ENCODE data around the gene ABL1.
A peak's percentile ranks its signal among the peaks of the same experiment; 100 is the strongest.
"Not testable (repeated sequence)": the region's sequence is repeated elsewhere in the genome, so short reads cannot be mapped to it uniquely, and the experiment has no call there.

Gene ABL1

GRCh38 chr9:130834371-130835336, at the start of gene ABL1:
ABL1 (plus strand) TSS chr9:130835254; CDS start chr9:130835447, 193 bp downstream.
- H3K4me1 Mint-ChIP-seq = peaks cover 46% of the 10 kb centered on the region
- DNase-seq (peak; percentile 67 to 89), ATAC-seq (peak; percentile 96)
- peak within 1 kb of the TSS; percentile 98 for H3K27ac Mint-ChIP-seq
- H3K9me3 Mint-ChIP-seq = no peaks in the 10 kb centered on the region
- H3K4me3 Mint-ChIP-seq = peak within 1 kb of the TSS; percentile 95
- no peaks in the 10 kb centered on the region for H3K27me3 Mint-ChIP-seq

- H3K4me1 Mint-ChIP-seq = no peaks in the 10 kb centered on the region
- H3K27me3 Mint-ChIP-seq = no peaks in the 10 kb centered on the region
- H3K4me3 Mint-ChIP-seq = no peak overlapping the region
- ATAC-seq = no peak
- H3K9me3 Mint-ChIP-seq = peaks cover 13 to 18% of the 10 kb centered on the region in 2 donors
- no peak overlapping the region for H3K27ac Mint-ChIP-seq
- no peak for DNase-seq
Measured at GRCh38 chr9:130785940-130786508, 49.0 kb upstream of the ABL1 start.

GRCh38 chr9:130786526-130786925, 48.5 kb upstream of the ABL1 start:
- no peak overlapping the region for H3K4me3 Mint-ChIP-seq
- no peak overlapping the region for H3K27ac Mint-ChIP-seq
- H3K9me3 Mint-ChIP-seq = peaks cover 13 to 18% of the 10 kb centered on the region in 2 donors
- no peak for ATAC-seq
- H3K4me1 Mint-ChIP-seq = peaks cover 3% of the 10 kb centered on the region
- no peak for DNase-seq
- H3K27me3 Mint-ChIP-seq = no peaks in the 10 kb centered on the region

GRCh38 chr9:130789747-130790672, 45.0 kb upstream of the ABL1 start:
- Mint-ChIP-seq H3K9me3 (peaks cover 13 to 18% of the 10 kb centered on the region in 2 donors), H3K27ac (no peak overlapping the region), H3K4me3 (no peak overlapping the region), H3K4me1 (peaks cover 6% of the 10 kb centered on the region), H3K27me3 (no peaks in the 10 kb centered on the region)
- ATAC-seq (no peak), DNase-seq (no peak)

- ATAC-seq = no peak
Measured at GRCh38 chr9:130791303-130791894, 43.7 kb upstream of the ABL1 start.

GRCh38 chr9:130793589-130793988, 41.5 kb upstream of the ABL1 start:
- no peak overlapping the region for H3K27ac Mint-ChIP-seq
- peaks cover 6% of the 10 kb centered on the region for H3K4me1 Mint-ChIP-seq
- no peaks in the 10 kb centered on the region for H3K27me3 Mint-ChIP-seq
- H3K9me3 Mint-ChIP-seq = peaks cover 13 to 16% of the 10 kb centered on the region in 2 donors
- no peak overlapping the region for H3K4me3 Mint-ChIP-seq
- ATAC-seq (no peak), DNase-seq (no peak)

More at GRCh38 chr9:130791303-130791894, 43.7 kb upstream of the ABL1 start:
- DNase-seq = no peak
- Mint-ChIP-seq H3K4me1 (peaks cover 6% of the 10 kb centered on the region), H3K27ac (no peak overlapping the region), H3K9me3 (peaks cover 13 to 18% of the 10 kb centered on the region in 2 donors), H3K4me3 (no peak overlapping the region), H3K27me3 (no peaks in the 10 kb centered on the region)

- not testable (repeated sequence) for H3K27ac Mint-ChIP-seq, ATAC-seq, DNase-seq, H3K4me1 Mint-ChIP-seq, H3K27me3 Mint-ChIP-seq, H3K4me3 Mint-ChIP-seq
- H3K9me3 Mint-ChIP-seq = peaks cover 10 to 12% of the 10 kb centered on the region in 2 donors
Measured at GRCh38 chr9:130794021-130794420, 41.0 kb upstream of the ABL1 start.

GRCh38 chr9:130794423-130794822, 40.6 kb upstream of the ABL1 start:
- not testable (repeated sequence) for H3K4me1 Mint-ChIP-seq, H3K27ac Mint-ChIP-seq, ATAC-seq, H3K4me3 Mint-ChIP-seq, H3K27me3 Mint-ChIP-seq, DNase-seq, H3K9me3 Mint-ChIP-seq

GRCh38 chr9:130794923-130795495, 40.0 kb upstream of the ABL1 start:
- Mint-ChIP-seq H3K4me3 (no peak overlapping the region), H3K27ac (no peak overlapping the region), H3K4me1 (peaks cover 6% of the 10 kb centered on the region), H3K27me3 (no peaks in the 10 kb centered on the region), H3K9me3 (peaks cover 2% of the 10 kb centered on the region in 2 donors)
- ATAC-seq (no peak), DNase-seq (no peak)

- not testable (repeated sequence) for H3K4me3 Mint-ChIP-seq, H3K27me3 Mint-ChIP-seq, H3K9me3 Mint-ChIP-seq, ATAC-seq, H3K27ac Mint-ChIP-seq, DNase-seq
- H3K4me1 Mint-ChIP-seq = peaks cover 26% of the 10 kb centered on the region
Measured at GRCh38 chr9:130803116-130803515, 31.9 kb upstream of the ABL1 start.

- no peaks in the 10 kb centered on the region for H3K27me3 Mint-ChIP-seq
- H3K4me1 Mint-ChIP-seq = peaks cover 26% of the 10 kb centered on the region
- H3K4me3 Mint-ChIP-seq = no peak overlapping the region
- no peak for ATAC-seq
- peak overlapping the region in 1 of 2 donors; percentile 69 for H3K27ac Mint-ChIP-seq
- H3K9me3 Mint-ChIP-seq = peaks cover 0 to 6% of the 10 kb centered on the region in 2 donors
- DNase-seq = no peak
Measured at GRCh38 chr9:130805510-130806326, 29.3 kb upstream of the ABL1 start.

- DNase-seq (no peak), ATAC-seq (no peak)
- H3K27ac Mint-ChIP-seq = no peak overlapping the region
- peaks cover 0 to 6% of the 10 kb centered on the region in 2 donors for H3K9me3 Mint-ChIP-seq
- H3K4me1 Mint-ChIP-seq = peaks cover 23% of the 10 kb centered on the region
- H3K4me3 Mint-ChIP-seq = peak overlapping the region in 1 of 2 donors; percentile 17
- no peaks in the 10 kb centered on the region for H3K27me3 Mint-ChIP-seq
Measured at GRCh38 chr9:130806327-130806716, 28.7 kb upstream of the ABL1 start.

- DNase-seq (no peak), ATAC-seq (no peak)
- no peak overlapping the region for H3K4me3 Mint-ChIP-seq
- H3K9me3 Mint-ChIP-seq = peaks cover 0 to 6% of the 10 kb centered on the region in 2 donors
- no peaks in the 10 kb centered on the region for H3K27me3 Mint-ChIP-seq
- no peak overlapping the region for H3K27ac Mint-ChIP-seq
- H3K4me1 Mint-ChIP-seq = peaks cover 18% of the 10 kb centered on the region
Measured at GRCh38 chr9:130810609-130811136, 24.4 kb upstream of the ABL1 start.

Measured in stimulated activated naive CD8-positive, alpha-beta T cell treated with anti-CD3 and anti-CD28 coated beads, Interleukin-15, amount 100 ng/mL, for 72 hours (primary cell).